22Rv1 (cell line): ENCODE data around the gene COPG2.
"Not testable (repeated sequence)": the region's sequence is repeated elsewhere in the genome, so short reads cannot be mapped to it uniquely, and the experiment has no call there.

ENCODE experiments used
- H3K27ac ChIP-seq: fragments of 450-650 bp; 2 replicates; pipeline ENCODE4 v1.5.1; 2017
- ZFX ChIP-seq: fragments of 450-650 bp; IDR thresholded peaks from 2 replicates; pipeline ENCODE4 v1.6.1; 2017; ENCODE audit warnings: antibody characterized with exemption, borderline replicate concordance
- TF ChIP-seq, protein P1 (sequence below): fragments of 450-650 bp; IDR thresholded peaks from 2 replicates; pipeline ENCODE4 v1.5.1; 2017; ENCODE audit warnings: mild to moderate bottlenecking

COPG2 gene

DNA sequence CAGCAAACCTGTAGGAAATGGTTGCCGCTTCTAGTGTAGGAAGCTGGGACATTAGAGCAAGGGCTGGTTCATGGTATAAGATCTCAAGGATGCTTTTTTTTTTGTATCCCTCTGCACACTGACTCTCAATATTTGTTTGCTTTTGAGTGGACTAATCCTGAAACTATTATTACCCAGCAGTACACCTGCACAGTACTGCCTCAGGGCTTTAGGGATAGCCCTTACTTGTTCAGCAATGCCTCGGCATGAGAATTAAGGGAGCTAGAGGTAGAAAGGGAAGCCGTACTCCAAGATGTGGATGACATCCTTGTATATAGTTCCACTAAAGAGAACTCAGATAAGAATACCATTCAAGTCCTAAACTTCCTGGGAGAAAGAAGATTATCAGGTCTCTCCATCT lies 70.5 kb downstream of the COPG2 start:
- H3K27ac ChIP-seq: no peak overlapping the region
- TF ChIP-seq, protein P1, sequence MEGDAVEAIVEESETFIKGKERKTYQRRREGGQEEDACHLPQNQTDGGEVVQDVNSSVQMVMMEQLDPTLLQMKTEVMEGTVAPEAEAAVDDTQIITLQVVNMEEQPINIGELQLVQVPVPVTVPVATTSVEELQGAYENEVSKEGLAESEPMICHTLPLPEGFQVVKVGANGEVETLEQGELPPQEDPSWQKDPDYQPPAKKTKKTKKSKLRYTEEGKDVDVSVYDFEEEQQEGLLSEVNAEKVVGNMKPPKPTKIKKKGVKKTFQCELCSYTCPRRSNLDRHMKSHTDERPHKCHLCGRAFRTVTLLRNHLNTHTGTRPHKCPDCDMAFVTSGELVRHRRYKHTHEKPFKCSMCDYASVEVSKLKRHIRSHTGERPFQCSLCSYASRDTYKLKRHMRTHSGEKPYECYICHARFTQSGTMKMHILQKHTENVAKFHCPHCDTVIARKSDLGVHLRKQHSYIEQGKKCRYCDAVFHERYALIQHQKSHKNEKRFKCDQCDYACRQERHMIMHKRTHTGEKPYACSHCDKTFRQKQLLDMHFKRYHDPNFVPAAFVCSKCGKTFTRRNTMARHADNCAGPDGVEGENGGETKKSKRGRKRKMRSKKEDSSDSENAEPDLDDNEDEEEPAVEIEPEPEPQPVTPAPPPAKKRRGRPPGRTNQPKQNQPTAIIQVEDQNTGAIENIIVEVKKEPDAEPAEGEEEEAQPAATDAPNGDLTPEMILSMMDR: no peak

DNA sequence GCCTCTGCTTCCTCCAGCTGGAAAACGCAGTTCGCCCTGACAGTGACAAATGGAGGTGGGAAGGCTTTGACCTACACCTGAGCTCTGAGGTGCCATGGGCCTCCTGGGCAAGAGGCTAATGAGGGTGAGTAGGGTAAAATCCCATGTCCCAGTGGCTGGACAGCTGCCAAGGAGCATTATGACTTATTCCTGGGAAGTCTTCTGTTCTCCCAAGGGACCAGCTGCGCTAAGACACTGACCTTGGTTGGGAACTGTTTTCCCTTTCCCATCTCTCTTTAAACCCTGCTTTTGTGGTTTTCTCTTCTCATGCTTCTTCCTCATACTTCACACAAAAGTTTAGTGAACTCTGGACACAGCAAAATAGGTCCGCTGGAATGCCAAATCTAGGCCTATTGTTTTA lies 72.6 kb downstream of the COPG2 start:
- TF ChIP-seq ZFX: no peak
- TF ChIP-seq, protein P1: no peak

DNA sequence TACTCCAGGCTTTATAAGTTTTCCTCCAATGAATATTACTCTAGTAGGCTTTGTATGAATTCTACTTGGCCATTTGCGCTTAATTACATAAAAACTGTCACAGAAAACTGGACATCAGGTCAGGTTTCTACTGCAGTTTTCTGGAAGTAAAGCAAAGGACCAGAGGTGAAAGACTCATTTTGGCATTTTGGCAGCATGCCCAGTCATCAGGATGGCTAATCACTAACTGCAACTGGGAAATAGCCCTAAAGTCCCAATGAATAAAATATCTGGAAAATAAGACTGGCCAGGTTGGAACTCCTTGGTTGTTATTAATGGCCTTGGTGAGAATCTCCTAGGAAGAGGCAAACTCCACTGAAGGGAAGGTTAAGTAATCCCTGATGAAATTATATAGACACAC lies 75.5 kb downstream of the COPG2 start:
- no peak overlapping the region for H3K27ac ChIP-seq
- TF ChIP-seq ZFX: no peak
- TF ChIP-seq, protein P1: no peak

More for the DNA sequence above, 72.6 kb downstream of the COPG2 start:
- H3K27ac ChIP-seq: no peak overlapping the region

DNA sequence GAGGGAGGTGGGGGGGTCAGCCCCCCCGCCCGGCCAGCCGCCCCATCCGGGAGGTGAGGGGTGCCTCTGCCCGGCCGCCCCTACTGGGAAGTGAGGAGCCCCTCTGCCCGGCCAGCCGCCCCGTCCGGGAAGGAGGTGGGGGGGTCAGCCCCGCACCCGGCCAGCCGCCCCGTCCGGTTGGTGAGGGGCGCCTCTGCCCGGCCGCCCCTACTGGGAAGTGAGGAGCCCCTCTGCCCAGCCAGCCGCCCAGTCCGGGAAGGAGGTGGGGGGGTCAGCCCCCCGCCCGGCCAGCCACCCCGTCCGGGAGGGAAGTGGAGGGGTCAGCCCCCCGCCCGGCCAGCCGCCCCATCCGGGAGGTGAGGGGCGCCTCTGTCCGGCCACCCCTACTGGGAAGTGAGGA lies 77.1 kb downstream of the COPG2 start:
- H3K27ac ChIP-seq: not testable (repeated sequence)

DNA sequence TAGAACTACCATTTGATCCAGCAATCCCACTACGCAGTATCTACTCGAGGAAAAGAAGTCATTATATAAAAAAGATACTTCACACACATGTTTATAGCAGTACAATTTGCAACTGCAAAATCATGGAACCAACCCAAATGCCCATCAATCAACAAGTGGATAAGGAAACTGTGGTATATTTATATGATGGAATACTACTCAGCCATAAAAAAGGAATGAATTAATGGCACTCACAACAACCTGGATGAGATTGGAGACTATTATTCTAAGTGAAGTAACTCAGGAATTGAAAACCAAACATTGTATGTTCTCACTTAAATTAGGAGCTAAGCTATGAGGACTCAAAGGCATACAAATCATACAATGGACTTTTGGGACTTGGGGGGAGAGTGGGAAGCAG lies 82.6 kb downstream of the COPG2 start:
- not testable (repeated sequence) for H3K27ac ChIP-seq

DNA sequence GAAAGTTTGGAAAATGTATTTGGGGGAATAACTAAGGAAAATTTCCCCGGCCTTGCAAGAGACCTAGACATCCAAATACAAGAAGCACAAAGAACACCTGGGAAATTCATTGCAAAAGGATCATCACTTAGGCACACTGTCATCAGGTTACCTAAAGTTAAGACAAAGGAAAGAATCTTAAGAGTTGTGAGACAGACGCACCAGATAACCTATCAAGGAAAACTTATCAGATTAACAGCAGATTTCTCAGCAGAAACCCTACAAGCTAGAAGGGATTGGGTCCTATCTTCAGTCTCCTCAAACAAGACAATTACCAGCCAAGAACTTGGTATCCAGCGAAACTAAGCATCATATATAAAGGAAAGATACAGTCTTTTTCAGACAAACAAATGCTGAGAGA lies 93.4 kb downstream of the COPG2 start:
- not testable (repeated sequence) for H3K27ac ChIP-seq

DNA sequence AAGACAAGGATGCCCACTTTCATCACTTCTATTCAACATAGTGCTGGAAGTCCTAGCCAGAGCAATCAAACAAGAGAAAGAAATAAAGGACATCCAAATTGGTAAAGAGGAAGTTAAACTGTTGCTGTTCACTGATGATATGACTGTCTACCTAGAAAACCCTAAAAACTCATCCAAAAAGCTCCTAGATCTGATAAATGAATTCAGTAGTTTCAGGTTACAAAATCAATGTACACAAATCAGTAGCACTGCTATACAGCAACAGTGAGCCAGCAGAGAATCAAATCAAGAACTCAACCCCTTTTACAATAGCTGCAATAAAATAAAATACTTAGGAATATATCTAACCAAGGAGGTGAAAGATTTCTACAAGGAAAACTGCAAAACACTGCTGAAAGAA lies 98.4 kb downstream of the COPG2 start:
- not testable (repeated sequence) for H3K27ac ChIP-seq

DNA sequence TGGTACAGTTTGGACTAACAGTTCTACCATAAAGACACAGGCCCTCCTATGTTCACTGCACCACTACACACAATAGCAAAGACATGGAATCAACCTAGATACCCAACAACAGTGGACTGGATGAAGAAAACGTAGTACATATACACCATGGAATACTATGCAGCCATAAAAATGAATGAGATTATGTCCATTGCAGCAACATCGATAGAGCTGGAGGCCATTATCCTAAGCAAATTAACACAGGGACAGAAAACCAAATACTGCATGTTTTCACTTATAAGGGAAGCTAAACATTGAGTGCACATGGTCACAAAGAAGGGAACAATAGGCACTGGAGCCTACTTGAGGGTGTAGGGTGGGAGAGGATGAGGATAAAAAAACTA lies 101.7 kb downstream of the COPG2 start:
- H3K27ac ChIP-seq: no peak overlapping the region
- TF ChIP-seq, protein P1: no peak

DNA sequence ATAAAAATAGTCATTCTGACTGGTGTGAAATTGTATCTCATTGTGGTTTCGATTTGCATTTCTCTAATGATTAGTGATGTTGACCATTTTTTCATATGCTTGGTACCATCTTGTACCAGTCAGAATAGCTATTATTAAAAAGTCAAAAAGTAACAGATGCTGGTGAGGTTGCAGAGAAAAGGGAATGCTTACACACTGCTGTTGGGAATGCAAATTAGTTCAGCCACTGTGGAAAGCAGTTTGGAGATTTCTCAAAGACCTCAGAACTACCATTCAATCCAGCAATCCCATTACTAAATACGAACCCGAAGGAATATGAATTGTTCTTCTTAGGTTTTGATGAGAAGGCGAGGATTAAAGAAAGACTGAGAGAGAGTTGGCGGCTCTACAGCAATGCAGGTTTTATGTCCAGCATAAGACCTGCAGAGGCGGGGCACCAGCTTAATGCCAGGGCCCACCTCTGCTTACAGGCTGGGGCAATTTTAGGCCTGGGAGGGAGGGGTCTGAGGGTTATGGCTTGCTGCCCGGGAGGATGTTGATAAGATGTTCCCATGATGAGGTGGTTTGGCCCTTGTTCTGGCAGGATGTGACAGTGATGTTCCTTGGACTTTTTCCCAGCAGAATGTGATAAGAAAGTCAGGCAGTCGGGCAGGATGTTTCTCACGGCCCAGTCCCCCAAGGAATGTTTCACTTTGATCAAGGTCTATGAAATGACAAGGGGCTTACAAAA lies 102.2 kb downstream of the COPG2 start:
- no peak overlapping the region for H3K27ac ChIP-seq
- TF ChIP-seq ZFX: no peak
- TF ChIP-seq, protein P1: no peak

DNA sequence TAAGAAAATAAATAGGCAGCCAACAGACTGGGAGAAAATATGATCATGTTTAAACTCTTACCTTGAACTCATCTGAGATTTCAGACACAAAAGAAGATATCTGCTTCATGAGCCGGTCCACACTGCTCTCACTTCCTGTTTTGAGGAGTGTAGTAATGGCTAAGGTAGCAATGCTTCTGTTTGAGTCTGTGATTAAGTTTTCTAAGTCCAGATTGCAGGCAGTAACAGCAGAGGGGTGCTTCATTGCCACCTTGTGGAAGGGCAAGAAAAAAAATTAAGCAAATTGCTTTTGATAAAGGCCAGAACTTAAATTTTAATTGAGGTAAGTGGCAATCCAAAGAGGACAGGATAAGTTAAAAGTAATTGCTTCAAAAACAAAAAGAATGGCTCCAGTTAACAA lies 107.6 kb downstream of the COPG2 start:
- no peak overlapping the region for H3K27ac ChIP-seq

More for the DNA sequence above, 107.6 kb downstream of the COPG2 start:
- no peak for TF ChIP-seq ZFX
- TF ChIP-seq, protein P1: peak; percentile 60
